Activated B cell treated with CpG ODN at 0.5 μM for 24 hours (primary cell): Measurements from ENCODE around the gene HIVEP3. TPM values are rescaled to one million over a fixed set of nuclear protein-coding genes. Genes with fewer than 3 reads are reported as not detected.

Experiments used
- ATAC-seq: fragments of 200-7000 bp; cut with Tn5 transposase; one replicate; pipeline ENCODE4 v1.10.0; 2021; ENCODE audit warnings: low read depth, mild to moderate bottlenecking, moderate library complexity
- CTCF ChIA-PET: fragments of 350-600 bp; sonication (Branson Sonifier 250); formaldehyde crosslinking; loops from one replicate; lab custom pipeline; 2021; ENCODE audit warnings: antibody characterized with exemption; lab: Charles Lee
- POLR2A ChIA-PET: fragments of 350-600 bp; sonication (Branson Sonifier 250); formaldehyde crosslinking; loops from one replicate; lab custom pipeline; 2021; ENCODE audit warnings: antibody characterized with exemption; lab: Charles Lee
- DNase-seq: peaks from one replicate; pipeline ENCODE4 v3.0.0; 2022
- H3K27ac Mint-ChIP-seq: one replicate; pipeline ENCODE4 v1.8.0; 2020; ENCODE audit warnings: mixed read lengths
- H3K27me3 Mint-ChIP-seq: one replicate; pipeline ENCODE4 v1.8.0; 2021; ENCODE audit warnings: mixed read lengths
- H3K36me3 Mint-ChIP-seq: one replicate; pipeline ENCODE4 v1.8.0; 2021; ENCODE audit warnings: low read depth, mixed read lengths
- H3K4me1 Mint-ChIP-seq: one replicate; pipeline ENCODE4 v1.8.0; 2021; ENCODE audit warnings: mixed read lengths
- H3K4me3 Mint-ChIP-seq: one replicate; pipeline ENCODE4 v1.8.0; 2020; ENCODE audit warnings: mild to moderate bottlenecking, mixed read lengths
- H3K9me3 Mint-ChIP-seq: one replicate; pipeline ENCODE4 v1.8.0; 2020; ENCODE audit warnings: mixed read lengths
- CTCF ChIP-seq: fragments of 200-600 bp; IDR thresholded peaks from one replicate; pipeline ENCODE4 v1.8.0; 2022; ENCODE audit warnings: antibody characterized with exemption, mild to moderate bottlenecking
- intact Hi-C: fragments of 100-400 bp; cut with micrococcal nuclease; formaldehyde crosslinking; loops from one replicate; pipeline ENCODE4 v1.15.1; 2024
- total RNA-seq: library from RNA; stranded (reverse); gene quantifications from 2 replicates; pipeline ENCODE4 v1.2.3, GENCODE V29; 2022

The HIVEP3 gene
- total RNA-seq, 1 donor from 2014 or later, result 14.4 TPM

GRCh38 chr1:41880261-41880660, 38.5 kb downstream of the HIVEP3 start:
- no peak overlapping the region for H3K4me3 Mint-ChIP-seq
- H3K4me1 Mint-ChIP-seq, result peaks cover 2% of the 10 kb centered on the region
- no peak overlapping the region for H3K27ac Mint-ChIP-seq
- intact Hi-C loops, result no loop called here
- no peaks in the 10 kb centered on the region for H3K36me3 Mint-ChIP-seq
- ChIA-PET POLR2A (no interaction called here), CTCF (no interaction called here)
- ATAC-seq (no peak), DNase-seq (no peak)
- no peaks in the 10 kb centered on the region for H3K9me3 Mint-ChIP-seq
- no peak for TF ChIP-seq CTCF
- no peaks in the 10 kb centered on the region for H3K27me3 Mint-ChIP-seq

DNA sequence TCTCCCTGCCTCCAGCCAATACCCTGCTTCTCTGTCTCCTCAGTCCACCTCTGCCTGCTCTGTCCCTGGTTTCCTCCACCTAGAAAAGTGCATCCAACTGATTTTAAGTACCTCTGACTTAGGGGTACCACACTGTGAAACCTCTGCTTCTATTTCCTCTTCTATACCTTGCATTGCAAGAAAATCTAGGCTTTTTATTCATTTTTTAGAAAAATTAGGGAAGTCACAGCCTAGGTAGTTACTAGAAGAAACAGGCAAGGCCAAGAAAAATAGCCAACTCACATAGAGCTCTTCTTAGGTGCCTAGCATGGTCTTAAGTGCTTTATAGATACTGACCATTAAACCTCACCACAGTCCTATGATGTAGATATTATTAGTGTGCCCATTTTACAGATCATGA, 39.1 kb downstream of the HIVEP3 start:
- ATAC-seq (no peak), DNase-seq (no peak)
- Mint-ChIP-seq H3K9me3 (no peaks in the 10 kb centered on the region), H3K4me1 (peaks cover 2% of the 10 kb centered on the region), H3K27ac (no peak overlapping the region), H3K4me3 (no peak overlapping the region), H3K27me3 (no peaks in the 10 kb centered on the region), H3K36me3 (no peaks in the 10 kb centered on the region)
- POLR2A ChIA-PET, result no interaction called here
- CTCF ChIA-PET, result no interaction called here
- no peak for TF ChIP-seq CTCF
- intact Hi-C loops, result no loop called here

GRCh38 chr1:41878911-41879310, 39.8 kb downstream of the HIVEP3 start:
- Mint-ChIP-seq H3K9me3 (no peaks in the 10 kb centered on the region), H3K27me3 (no peaks in the 10 kb centered on the region), H3K4me1 (peaks cover 2% of the 10 kb centered on the region), H3K4me3 (no peak overlapping the region), H3K36me3 (no peaks in the 10 kb centered on the region), H3K27ac (no peak overlapping the region)
- DNase-seq, result no peak
- POLR2A ChIA-PET, result no interaction called here
- intact Hi-C loops, result no loop called here
- no peak for ATAC-seq
- TF ChIP-seq CTCF, result no peak
- CTCF ChIA-PET, result no interaction called here

DNA sequence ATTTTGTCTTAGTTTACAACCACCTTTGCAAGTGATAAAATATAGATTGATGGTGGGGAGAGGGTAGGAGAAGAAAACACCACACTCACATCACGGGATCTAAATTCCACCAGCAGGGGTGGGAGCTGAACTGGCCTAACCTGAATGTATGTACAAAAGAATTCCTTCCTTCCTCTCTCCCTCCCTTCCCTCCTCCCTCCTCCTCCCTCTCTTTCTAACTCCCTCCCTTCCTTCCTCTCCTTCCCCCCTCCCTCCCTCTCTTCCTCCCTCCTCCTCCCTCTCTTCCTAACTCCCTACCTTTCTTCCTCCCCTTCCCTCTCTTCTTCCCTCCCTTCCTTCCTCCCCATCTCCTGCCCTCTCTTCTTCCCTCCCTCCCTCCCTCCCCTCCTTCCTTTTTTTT, 40.2 kb downstream of the HIVEP3 start:
- Mint-ChIP-seq H3K9me3 (no peaks in the 10 kb centered on the region), H3K36me3 (no peaks in the 10 kb centered on the region), H3K4me1 (peaks cover 2% of the 10 kb centered on the region), H3K27me3 (no peaks in the 10 kb centered on the region), H3K27ac (no peak overlapping the region), H3K4me3 (no peak overlapping the region)
- no peak for TF ChIP-seq CTCF
- POLR2A ChIA-PET, result no interaction called here
- no peak for ATAC-seq
- no peak for DNase-seq
- intact Hi-C loops, result no loop called here
- CTCF ChIA-PET, result no interaction called here

DNA sequence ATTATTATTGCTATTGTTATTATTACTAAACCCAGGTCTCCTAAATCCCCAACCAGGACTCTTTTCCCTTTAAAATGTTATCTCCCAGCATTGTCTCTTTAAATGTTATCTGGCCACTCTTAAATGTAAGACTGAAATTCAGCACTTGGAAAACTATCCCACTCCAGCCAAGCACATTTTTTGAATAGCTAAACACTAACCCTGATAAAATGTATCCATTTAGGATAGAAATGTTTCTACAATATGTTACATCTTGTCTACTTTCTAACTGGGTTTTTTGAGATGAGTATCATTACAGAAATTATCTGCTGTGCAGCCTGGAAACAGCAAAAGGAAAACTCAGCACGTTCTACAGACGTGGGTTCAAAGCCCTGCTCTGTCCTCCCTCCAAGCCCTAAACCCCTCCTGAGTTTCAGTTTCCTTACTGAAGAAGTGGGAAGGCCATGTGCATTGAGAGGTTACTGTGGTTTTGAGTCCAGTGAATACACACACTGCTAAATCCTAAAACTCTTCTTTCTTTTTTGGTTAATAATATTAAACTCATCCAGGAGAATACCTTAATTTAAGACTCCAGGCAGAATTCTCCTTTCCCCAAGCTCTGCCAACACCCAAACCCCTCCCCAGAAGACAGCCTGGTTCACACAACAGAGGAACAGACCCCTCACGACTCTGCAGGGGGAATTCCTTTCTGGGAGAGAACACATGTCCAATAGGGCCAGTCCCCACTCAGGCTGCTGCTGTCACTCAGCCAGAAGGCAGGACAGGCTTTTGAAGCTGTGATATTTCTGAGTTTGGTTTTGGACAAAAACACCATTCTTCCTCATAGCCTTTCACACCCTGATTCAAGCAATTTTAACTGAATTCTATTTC, 41.9 kb downstream of the HIVEP3 start:
- H3K4me3 Mint-ChIP-seq, result no peak overlapping the region

More for the DNA sequence above, 41.9 kb downstream of the HIVEP3 start:
- no peak overlapping the region for H3K27ac Mint-ChIP-seq
- H3K27me3 Mint-ChIP-seq, result no peaks in the 10 kb centered on the region
- TF ChIP-seq CTCF, result no peak
- ChIA-PET CTCF (no interaction called here), POLR2A (no interaction called here)
- no peaks in the 10 kb centered on the region for H3K9me3 Mint-ChIP-seq
- no peaks in the 10 kb centered on the region for H3K36me3 Mint-ChIP-seq
- intact Hi-C loops, result no loop called here
- H3K4me1 Mint-ChIP-seq, result no peaks in the 10 kb centered on the region
- ATAC-seq, result no peak
- DNase-seq, result no peak
